DMS79 treated with DMSO at 0.1 percent for 48 hours (cell line): Measurements from ENCODE around the gene ROR2.
"Not testable (repeated sequence)": the region's sequence is repeated elsewhere in the genome, so short reads cannot be mapped to it uniquely, and the experiment has no call there.

Source experiments
- DNase-seq: peaks from one replicate; lab custom pipeline; 2025; lab: John Stamatoyannopoulos, UW

Gene ROR2

DNA sequence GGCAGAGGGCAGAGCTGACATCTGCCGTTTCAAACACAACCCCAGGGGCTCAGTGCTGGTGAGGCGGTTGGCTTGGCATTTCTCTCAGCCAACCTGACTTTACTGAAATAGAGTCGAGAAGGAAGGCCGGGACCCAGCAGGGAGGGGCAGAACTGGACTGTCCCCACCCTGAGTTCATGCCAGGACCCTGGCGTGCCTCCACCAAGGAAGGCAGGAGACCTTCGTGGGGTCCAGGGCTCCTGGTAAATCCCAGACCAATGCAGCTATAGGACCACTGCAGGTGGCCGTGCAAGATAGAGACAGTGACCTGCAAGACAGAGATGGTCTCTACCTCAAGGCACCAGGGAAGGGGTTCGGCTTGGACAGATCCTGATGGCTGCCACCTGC lies 132.9 kb downstream of the ROR2 start:
- no peak for DNase-seq

DNA sequence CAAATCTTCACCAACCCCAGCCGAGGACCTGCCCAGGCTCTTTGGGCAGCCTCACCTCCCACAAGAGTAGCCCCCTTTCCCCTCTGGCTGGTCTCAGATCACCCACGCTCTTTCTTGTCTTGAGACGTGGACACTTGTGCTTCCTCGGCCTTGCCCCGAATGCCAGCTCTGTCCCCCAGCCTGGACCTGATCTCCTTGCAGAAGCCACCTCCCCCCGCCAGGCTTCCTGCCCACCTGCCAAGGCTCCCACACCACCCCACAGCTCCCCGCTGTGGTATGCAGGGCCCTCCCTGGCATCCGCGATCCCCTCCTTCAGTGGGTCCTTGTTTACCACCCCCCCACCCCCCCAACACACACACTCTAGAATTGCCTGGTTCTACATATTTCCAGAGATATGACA lies 133.7 kb downstream of the ROR2 start:
- DNase-seq, result no peak

- no peak for DNase-seq
These were observed 134.1 kb downstream of the ROR2 start for GRCh38 chr9:91815896-91816295.

- DNase-seq, result no peak
These were observed 135.3 kb downstream of the ROR2 start for GRCh38 chr9:91814753-91815152.

- DNase-seq, result no peak
These were observed 135.8 kb downstream of the ROR2 start for GRCh38 chr9:91814201-91814600.

- no peak for DNase-seq
These were observed 136.7 kb downstream of the ROR2 start for GRCh38 chr9:91813176-91813795.

- no peak for DNase-seq
These were observed 137.8 kb downstream of the ROR2 start for GRCh38 chr9:91812191-91812590.

- DNase-seq, result no peak
These were observed 138.8 kb downstream of the ROR2 start for GRCh38 chr9:91811024-91811909.

GRCh38 chr9:91810286-91810905 lies 139.6 kb downstream of the ROR2 start:
- DNase-seq, result no peak

DNA sequence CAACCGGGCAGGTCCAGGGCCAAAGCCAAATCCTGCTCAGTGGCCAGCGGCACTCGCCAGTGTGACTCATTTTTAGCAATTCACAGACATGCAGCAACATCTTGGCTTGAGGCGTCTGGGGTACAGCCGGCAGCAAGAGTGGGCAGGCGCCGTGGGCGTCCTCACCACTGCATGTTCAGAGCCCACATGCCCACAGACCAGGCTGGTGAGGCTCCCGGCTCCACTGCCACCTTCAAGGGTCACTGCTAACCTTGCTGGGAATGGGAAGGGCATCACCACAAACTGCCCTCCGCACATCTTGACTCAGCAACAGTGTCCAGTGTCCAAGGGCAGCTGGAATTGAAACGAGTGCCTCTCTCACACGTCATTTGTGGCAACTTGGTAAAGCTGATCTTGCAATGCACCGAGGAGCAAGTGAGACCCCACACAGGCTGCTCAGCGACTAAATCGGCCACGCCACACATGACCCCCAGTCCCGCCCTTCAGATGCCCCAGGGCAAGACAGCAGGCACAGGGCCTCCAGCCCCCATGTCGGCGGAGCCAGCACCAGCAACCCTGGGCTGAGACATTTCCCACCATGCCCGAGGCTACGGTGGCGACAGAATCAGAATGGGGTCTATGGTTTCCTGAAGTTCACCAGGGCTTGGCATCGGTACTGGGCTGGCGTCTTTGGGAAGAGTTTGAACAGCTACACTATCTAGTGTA lies 140.3 kb downstream of the ROR2 start:
- no peak for DNase-seq

DNA sequence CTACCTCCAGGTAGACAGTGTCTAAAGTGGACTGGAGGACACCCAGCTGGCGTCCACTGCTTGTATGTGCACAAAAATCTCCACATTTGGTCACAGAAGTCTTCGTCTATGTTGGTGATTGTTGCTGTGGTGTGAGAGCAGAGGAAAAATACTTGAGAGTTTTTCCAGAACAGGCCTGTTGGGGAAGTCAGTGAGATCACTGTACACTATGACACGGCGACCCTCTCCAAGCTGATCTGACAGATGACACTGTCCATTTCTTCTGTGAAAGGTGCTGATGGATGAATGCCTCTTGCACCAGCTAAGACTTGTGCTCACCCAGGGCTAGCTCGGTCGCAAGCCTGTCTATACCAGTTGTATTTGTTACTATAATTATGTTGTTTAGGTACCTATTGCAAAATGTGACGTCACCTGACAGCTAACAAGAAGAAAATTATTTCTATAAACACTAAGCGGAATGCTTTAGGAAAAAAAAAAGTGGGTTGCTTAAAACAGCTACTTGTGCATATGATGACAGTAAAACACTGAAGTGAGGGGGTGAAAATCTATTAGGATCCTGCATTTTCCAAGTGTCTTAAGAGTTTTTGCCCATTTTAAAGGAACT lies 142.3 kb downstream of the ROR2 start:
- no peak for DNase-seq

- no peak for DNase-seq
These were observed 145.0 kb downstream of the ROR2 start for GRCh38 chr9:91805031-91805430.

- no peak for DNase-seq
These were observed 145.9 kb downstream of the ROR2 start for GRCh38 chr9:91803970-91804752.

GRCh38 chr9:91803151-91803940 lies 146.7 kb downstream of the ROR2 start:
- no peak for DNase-seq

GRCh38 chr9:91802391-91802790 lies 147.6 kb downstream of the ROR2 start:
- DNase-seq, result no peak

- no peak for DNase-seq
These were observed 149.5 kb downstream of the ROR2 start for GRCh38 chr9:91800473-91801030.

DNA sequence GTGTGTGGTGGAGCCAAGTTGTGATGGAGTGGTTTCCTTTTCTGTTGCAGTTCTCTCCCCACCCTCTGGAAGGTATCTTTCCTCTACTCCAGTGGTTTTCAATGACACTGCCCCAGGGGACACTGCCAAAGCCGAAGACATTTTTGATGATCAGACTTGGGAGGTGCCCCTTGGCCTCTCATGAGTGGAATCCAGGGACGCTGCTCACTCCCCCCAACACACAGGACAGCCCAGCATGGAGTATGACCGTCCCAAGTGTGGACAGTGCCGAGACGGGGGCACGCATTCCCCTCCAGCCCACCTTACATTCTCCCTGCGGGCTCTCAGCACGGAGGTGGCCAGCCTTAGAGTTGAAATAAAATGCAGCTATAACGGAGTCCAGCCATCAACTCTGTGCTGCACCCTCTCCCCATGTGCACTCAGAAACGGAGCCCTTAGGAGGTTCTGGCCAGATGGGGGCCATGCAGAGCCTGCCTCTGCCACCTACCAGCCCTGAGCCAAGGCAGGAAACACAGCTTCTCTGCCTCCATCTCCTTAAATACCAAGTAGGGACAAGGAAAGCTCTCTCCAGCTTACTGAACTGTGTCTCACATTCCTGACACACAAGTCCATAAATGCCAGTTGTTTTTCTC lies 150.8 kb downstream of the ROR2 start:
- DNase-seq, result no peak

DNA sequence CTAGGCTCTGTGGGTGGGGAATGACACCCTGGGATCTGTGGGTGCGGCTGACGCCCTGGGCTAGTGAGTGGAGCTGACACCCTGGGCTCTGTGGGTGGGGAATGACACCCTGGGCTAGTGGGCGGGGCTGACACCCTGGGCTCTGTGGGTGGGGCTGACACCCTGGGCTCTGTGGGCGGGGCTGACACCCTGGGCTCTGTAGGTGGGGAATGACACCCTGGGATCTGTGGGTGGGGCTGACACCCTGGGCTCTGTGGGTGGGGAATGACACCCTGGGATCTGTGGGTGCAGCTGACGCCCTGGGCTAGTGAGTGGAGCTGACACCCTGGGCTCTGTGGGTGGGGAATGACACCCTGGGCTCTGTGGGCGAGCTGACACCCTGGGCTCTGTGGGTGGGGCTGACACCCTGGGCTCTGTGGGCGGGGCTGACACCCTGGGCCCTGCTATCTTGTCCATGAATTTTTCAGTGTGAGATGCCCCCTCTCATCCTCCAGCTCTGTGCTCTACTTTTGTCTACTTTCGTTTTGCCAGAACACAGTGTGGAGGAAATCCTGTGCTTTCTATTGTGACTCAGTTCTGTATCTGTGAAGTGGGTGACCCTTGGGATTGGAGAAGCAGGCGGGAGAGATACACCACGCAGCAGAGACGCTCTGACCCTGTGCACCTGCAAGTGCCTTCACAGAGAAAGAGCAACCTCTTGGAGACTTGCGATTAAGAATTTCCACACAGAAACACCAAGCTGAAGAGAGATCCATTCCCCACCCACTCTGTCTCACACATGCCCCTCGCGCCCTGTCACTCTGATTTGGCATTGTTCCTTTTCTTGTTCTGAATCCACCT lies 151.5 kb downstream of the ROR2 start:
- DNase-seq, result not testable (repeated sequence)

DNA sequence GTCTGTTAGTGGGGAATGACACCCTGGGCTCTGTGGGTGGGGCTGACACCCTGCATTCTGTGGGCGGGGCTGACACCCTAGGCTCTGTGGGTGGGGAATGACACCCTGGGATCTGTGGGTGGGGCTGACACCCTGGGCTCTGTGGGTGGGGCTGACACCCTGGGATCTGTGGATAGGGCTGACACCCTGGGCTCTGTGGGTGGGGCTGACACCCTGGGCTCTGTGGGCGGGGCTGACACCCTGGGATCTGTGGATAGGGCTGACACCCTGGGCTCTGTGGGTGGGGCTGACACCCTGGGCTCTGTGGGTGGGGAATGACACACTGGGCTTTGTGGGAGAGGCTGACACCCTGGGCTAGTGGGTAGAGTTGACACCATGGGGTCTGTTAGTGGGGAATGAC lies 152.5 kb downstream of the ROR2 start:
- not testable (repeated sequence) for DNase-seq
